Measurements from ENCODE around the gene LORICRIN.

DNA sequence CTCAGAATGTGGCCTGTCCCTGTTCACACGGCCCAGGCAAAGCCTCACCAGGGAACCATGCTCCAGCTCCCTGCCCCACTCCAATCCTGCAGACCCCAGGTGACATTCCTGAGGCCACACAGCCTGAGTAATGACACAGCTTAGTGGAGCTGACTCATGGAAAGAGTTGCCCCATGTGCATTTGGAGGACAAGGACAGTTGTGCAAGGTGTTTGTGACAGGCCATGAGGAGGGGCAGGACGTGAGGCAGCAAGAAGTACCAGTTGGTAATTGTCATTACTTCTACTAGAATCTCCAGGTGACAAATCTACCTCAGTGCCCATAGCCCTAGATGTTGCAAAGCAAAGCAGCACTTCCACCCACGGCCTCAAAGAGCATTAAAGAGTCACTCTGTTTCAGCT is 26.9 kb upstream of the LORICRIN start:
- TF ChIP-seq TAF1 (IDR thresholded peaks at IDR 0.05; ENCODE audit: borderline replicate concordance, low read depth, low read length) (no peak), POLR2A (IDR thresholded peaks at IDR 0.05; ENCODE audit: low read depth, low read length) (no peak)
